GM12878 (cell line): ENCODE measurements around the gene AFMID. TPM values are rescaled to one million over a fixed set of nuclear protein-coding genes. Genes with fewer than 3 reads are reported as not detected.

Experiments
- ATAC-seq: fragments of 200-7000 bp; cut with Tn5 transposase; 3 replicates; pipeline ENCODE4 v1.9.1; 2020; ENCODE audit warnings: mild to moderate bottlenecking, moderate library complexity
- BruUV-seq: library from RNA; stranded (reverse); fragments of 400-500 nt; replicated peaks from 2 replicates; lab custom pipeline; 2021; lab: Mats Ljungman, UMichigan
- CTCF ChIA-PET: fragments of 300-600 bp; sonication (Branson Sonifier 250); formaldehyde crosslinking; extraction: SDS; loops from one replicate; lab custom pipeline; 2021; ENCODE audit warnings: inconsistent platforms; lab: Yijun Ruan, JAX
- POLR2A ChIA-PET: fragments of 350-600 bp; formaldehyde crosslinking; extraction: SDS; loops from one replicate; lab custom pipeline; 2021; ENCODE audit warnings: inconsistent platforms; lab: Charles Lee
- RAD21 ChIA-PET: fragments of 300-600 bp; sonication (Branson Sonifier 250); formaldehyde crosslinking; loops from one replicate; lab custom pipeline; 2023; ENCODE audit warnings: antibody characterized with exemption; ENCODE audit not compliant: unreplicated experiment; lab: Charles Lee
- SMC1A ChIA-PET: fragments of 300-600 bp; sonication (Branson Sonifier 250); formaldehyde crosslinking; loops from one replicate; lab custom pipeline; 2023; ENCODE audit not compliant: unreplicated experiment, uncharacterized antibody; lab: Charles Lee
- DNase-seq: peaks from one replicate; pipeline ENCODE4 v3.0.0-alpha.2; 2011; ENCODE audit warnings: low read depth, low spot score
- FAIRE-seq: peaks from 3 replicates; lab custom pipeline; 2011; peaks lifted over from hg19 to GRCh38; lab: Jason Lieb, UNC
- H2AFZ ChIP-seq: 2 replicates; pipeline ENCODE4 v1.6.0; 2011; ENCODE audit warnings: low read depth, low read length, control low read depth; ENCODE audit not compliant: control insufficient read depth
- H3K27ac ChIP-seq: 2 replicates; pipeline ENCODE4 v1.5.1; 2011; ENCODE audit warnings: control low read depth; ENCODE audit not compliant: control insufficient read depth, insufficient read depth
- H3K27me3 ChIP-seq, 2 experiments: replicated peaks in 1 of 2; 2 replicates each; pipeline versions ENCODE4 v1.6.0 to v1.6.1; 2011; ENCODE audit warnings: low read length in 1 of 2; ENCODE audit not compliant: control insufficient read depth in 2 of 2, insufficient read depth in 2 of 2
- H3K36me3 ChIP-seq, 2 experiments: 2 replicates each; pipeline ENCODE4 v1.5.1; 2011; ENCODE audit warnings: low read length in 1 of 2; ENCODE audit not compliant: control insufficient read depth in 2 of 2, insufficient read depth in 2 of 2
- H3K4me1 ChIP-seq: 2 replicates; pipeline ENCODE4 v1.6.1; 2011; ENCODE audit warnings: mild to moderate bottlenecking, low read length, moderate library complexity, mixed read lengths; ENCODE audit not compliant: control insufficient read depth, insufficient read depth
- H3K4me2 ChIP-seq: 2 replicates; pipeline ENCODE4 v1.6.0; 2011; ENCODE audit warnings: control low read depth; ENCODE audit not compliant: control insufficient read depth, insufficient read depth
- H3K4me3 ChIP-seq: fragments of 200-600 bp; sonication (generic); 2 replicates; pipeline ENCODE4 v1.5.1; 2016
- H3K79me2 ChIP-seq: 2 replicates; pipeline ENCODE4 v1.6.0; 2011; ENCODE audit warnings: low read length; ENCODE audit not compliant: control insufficient read depth, insufficient read depth
- H3K9ac ChIP-seq: 2 replicates; pipeline ENCODE4 v1.8.0; 2011; ENCODE audit warnings: low read length, control low read depth, mixed read lengths; ENCODE audit not compliant: control insufficient read depth, insufficient read depth
- H3K9me3 ChIP-seq: replicated peaks from 3 replicates; pipeline ENCODE4 v1.5.1; 2011; ENCODE audit warnings: mild to moderate bottlenecking, low read length; ENCODE audit not compliant: control insufficient read depth, insufficient read depth
- H4K20me1 ChIP-seq: 2 replicates; pipeline ENCODE4 v1.6.0; 2011; ENCODE audit not compliant: control insufficient read depth, insufficient read depth
- CEBPZ ChIP-seq: fragments of 150-350 bp; IDR thresholded peaks from 2 replicates; pipeline ENCODE4 v1.6.1; 2016; ENCODE audit warnings: low read depth, low read length
- HDAC2 ChIP-seq: fragments of 200-600 bp; sonication (generic); IDR thresholded peaks from 2 replicates; pipeline ENCODE4 v1.6.1; 2017
- JUNB ChIP-seq: IDR thresholded peaks from 2 replicates; pipeline ENCODE4 v1.6.1; 2016; ENCODE audit warnings: antibody characterized with exemption, mild to moderate bottlenecking
- MEF2A ChIP-seq: IDR thresholded peaks from 2 replicates; pipeline ENCODE4 v1.6.1; 2011; ENCODE audit warnings: low read depth, mild to moderate bottlenecking, low read length, moderate library complexity; ENCODE audit not compliant: insufficient read depth
- PKNOX1 ChIP-seq: fragments of 450-650 bp; IDR thresholded peaks from 2 replicates; pipeline ENCODE4 v1.6.1; 2016; ENCODE audit warnings: mild to moderate bottlenecking
- RFX5 ChIP-seq: IDR thresholded peaks from 2 replicates; pipeline ENCODE4 v1.6.1; 2011; ENCODE audit warnings: low read depth, low read length, improper control_type of control experiment
- RUNX3 ChIP-seq: IDR thresholded peaks from 2 replicates; pipeline ENCODE4 v1.6.1; 2012; ENCODE audit warnings: low read length, inconsistent platforms
- SREBF1 ChIP-seq: IDR thresholded peaks from 2 replicates; pipeline ENCODE4 v1.6.1; 2012; ENCODE audit warnings: mild to moderate bottlenecking, low read length
- TCF7 ChIP-seq: IDR thresholded peaks from 2 replicates; pipeline ENCODE4 v1.6.1; 2014; ENCODE audit warnings: antibody characterized with exemption, borderline replicate concordance
- ZBTB4 ChIP-seq: fragments of 450-650 bp; formaldehyde crosslinking; IDR thresholded peaks from 2 replicates; pipeline ENCODE4 v1.4.0; 2022; ENCODE audit warnings: mild to moderate bottlenecking, moderate library complexity
- ZNF384 ChIP-seq: IDR thresholded peaks from 2 replicates; pipeline ENCODE4 v1.6.1; 2012; ENCODE audit warnings: low read depth, mild to moderate bottlenecking, low read length, improper control_type of control experiment, borderline replicate concordance
- WGBS: methylation state at CpG from one replicate; pipeline ENCODE4 v1.1.6; 2016; ENCODE audit warnings: low lambda C conversion rate; ENCODE audit not compliant: insufficient replicate concordance, insufficient coverage; ENCODE audit errors: missing lambda C conversion rate; 5-methylcytosine and 5-hydroxymethylcytosine counted together
- in situ Hi-C: fragments of 300-500 bp; cut with MboI; formaldehyde crosslinking; loops from 9 replicates; pipeline ENCODE4 v1.14.3; 2018; ENCODE audit warnings: mixed read lengths
- intact Hi-C: fragments of 100-400 bp; cut with micrococcal nuclease; formaldehyde crosslinking; loops from one replicate; pipeline ENCODE4 v1.14.2; 2022; ENCODE audit not compliant: unreplicated experiment
- polyA plus RNA-seq, 11 experiments: library from polyadenylated mRNA; depleted of rRNA in 4 of 11; unstranded in 6 of 11; stranded (reverse) in 5 of 11; fragments of >200 nt; fragmentation: Nextera tagmentation in 4 of 11; fragmentation: Illumina TruSeq in 1 of 11; extraction: Ambion mirVana in 4 of 11; extraction: Trizol in 1 of 11; gene quantifications; 1 replicate in 1 of 11; 2 replicates in 10 of 11; pipeline versions ENCODE4 v1.2.1 to v1.2.3, GENCODE V29; 2011 to 2016; ENCODE audit warnings: inconsistent platforms in 2 of 11, missing spikeins in 2 of 11, low read depth in 1 of 11
- total RNA-seq, 4 experiments: library from RNA; depleted of rRNA in 3 of 4; stranded (reverse); fragments of >200 nt in 3 of 4; fragmentation: Illumina TruSeq in 1 of 4; extraction: Trizol in 1 of 4; gene quantifications; 2 replicates each; pipeline versions ENCODE4 v1.2.1 to v1.2.3, GENCODE V29; 2013 to 2021

The AFMID gene
- total and polyA plus RNA-seq, 10 of the 15 experiments (the other 5 are each of a cell fraction or from before 2014, with no cell fraction given), result 36.1 to 98.8 (median 51.6) TPM

GRCh38 chr17:78247304-78247703 is 60.1 kb downstream of the AFMID start (continued):
- TF ChIP-seq CEBPZ (no peak), RFX5 (no peak), SREBF1 (no peak), ZNF384 (no peak), HDAC2 (no peak), TCF7 (no peak)

DNA sequence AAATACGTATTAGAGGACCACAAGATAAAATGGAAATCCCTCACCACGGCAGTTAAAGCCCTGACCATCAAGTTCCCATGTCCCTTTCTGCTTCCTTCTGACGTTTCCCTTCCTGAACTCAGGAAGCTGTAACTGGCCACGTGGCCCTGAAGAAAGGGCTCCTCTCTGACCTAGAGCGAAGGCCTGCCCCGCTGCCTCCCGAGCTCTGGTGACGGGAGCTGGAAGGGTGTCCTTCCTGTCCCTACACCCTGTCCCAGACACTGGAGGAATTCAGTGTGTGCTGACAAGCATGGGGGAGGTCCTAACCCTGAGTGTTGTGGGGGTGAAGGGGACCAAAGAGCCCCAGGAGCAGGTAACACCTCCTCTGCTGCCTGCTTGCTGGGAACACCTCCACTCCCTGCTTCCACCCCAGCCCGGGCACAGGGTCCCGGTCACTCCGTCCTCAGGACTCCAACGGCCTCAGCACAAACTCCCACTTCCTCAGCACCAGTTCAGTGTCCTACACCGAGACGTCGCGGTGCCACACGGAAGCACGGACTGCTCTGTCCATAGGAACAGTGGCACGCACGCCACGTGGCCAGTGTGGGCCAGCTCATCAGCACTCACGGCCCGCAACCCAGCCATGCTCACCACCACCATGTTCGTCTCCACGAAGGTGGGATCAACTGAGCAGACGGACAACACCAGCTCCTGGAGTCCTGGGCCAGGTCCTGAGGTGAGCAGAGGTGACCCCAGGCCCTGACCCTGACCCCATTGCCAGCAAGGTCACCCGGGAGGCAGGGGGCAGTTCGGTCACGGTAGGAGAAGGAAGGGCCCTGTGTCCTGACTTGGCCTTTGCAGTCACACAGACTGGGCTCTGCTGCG is 61.1 kb downstream of the AFMID start:
- ChIA-PET RAD21 (interaction anchor here (0.8 to 1.8 kb wide), 2 partner anchors 174 to 176 kb away, joined by 3 to 8 read pairs; no protein-coding TSS in a partner anchor), CTCF (interaction anchor here (0.6 to 5.9 kb wide), 9 partner anchors 10 to 229 kb away, joined by 3 to 82 read pairs (median 3); no protein-coding TSS in a partner anchor), SMC1A (interaction anchor here (0.6 to 4.1 kb wide), 4 partner anchors 10 to 173 kb away, joined by 3 to 25 read pairs (median 9); no protein-coding TSS in a partner anchor), POLR2A (no interaction called here)
- Histone ChIP-seq H3K4me3 (no peak overlapping the region), H3K79me2 (no peaks in the 10 kb centered on the region), H2AFZ (no peak overlapping the region), H3K27me3 (no peaks in the 10 kb centered on the region; a peak in 1 of 4 replicates), H3K9ac (no peak overlapping the region), H4K20me1 (no peaks in the 10 kb centered on the region), H3K9me3 (no peaks in the 10 kb centered on the region), H3K4me1 (peaks cover 27% of the 10 kb centered on the region), H3K4me2 (no peak overlapping the region), H3K36me3 (no peaks in the 10 kb centered on the region), H3K27ac (no peak overlapping the region)
- ATAC-seq (no peak), FAIRE-seq (no peak), DNase-seq (no peak)
- BruUV-seq, result no TSS peak
- WGBS, result 73% methylated on average over 29 of the region's 30 CpGs
- in situ Hi-C loops, result no loop called here
- intact Hi-C loops, result no loop called here
- no peak for TF ChIP-seq ZBTB4 (CRISPR knock-in tag)
- TF ChIP-seq PKNOX1, result no peak
- no peak for TF ChIP-seq RUNX3
- no peak for TF ChIP-seq JUNB
- no peak for TF ChIP-seq TCF7
- no peak for TF ChIP-seq MEF2A
